Common myeloid progenitor, CD34-positive (primary cell): ENCODE data around the gene MEGF11.

Experiments used
- CTCF ChIA-PET: fragments of 350-600 bp; sonication (Branson Sonifier 250); formaldehyde crosslinking; loops from one replicate; lab custom pipeline; 2021; ENCODE audit warnings: antibody characterized with exemption; lab: Charles Lee
- POLR2A ChIA-PET: fragments of 350-600 bp; sonication (Branson Sonifier 250); formaldehyde crosslinking; loops from one replicate; lab custom pipeline; 2021; ENCODE audit warnings: antibody characterized with exemption; lab: Charles Lee
- DNase-seq, 3 donors: peaks; one replicate each; pipeline versions ENCODE4 v3.0.0 to v3.0.0-alpha.2; 2013
- H3K27ac ChIP-seq, 2 experiments: 1 replicate in 1 of 2; 2 replicates in 1 of 2; pipeline ENCODE4 v1.7.0; 2013; ENCODE audit warnings: inconsistent platforms in 2 of 2, low read length in 2 of 2, mild to moderate bottlenecking in 2 of 2, low read depth in 1 of 2, moderate library complexity in 1 of 2; ENCODE audit not compliant: severe bottlenecking in 2 of 2, insufficient read depth in 1 of 2, poor library complexity in 1 of 2
- H3K27me3 ChIP-seq, 5 experiments: replicated peaks in 2 of 5; 1 replicate in 3 of 5; 2 replicates in 2 of 5; pipeline versions ENCODE4 v1.6.1 to v1.7.0; 2013; ENCODE audit warnings: low read length in 4 of 5, mild to moderate bottlenecking in 2 of 5, moderate library complexity in 2 of 5, inconsistent platforms in 1 of 5; ENCODE audit not compliant: insufficient read depth in 5 of 5, control insufficient read depth in 4 of 5
- H3K36me3 ChIP-seq, 4 experiments: 1 replicate in 2 of 4; 2 replicates in 2 of 4; pipeline versions ENCODE4 v1.6.1 to v1.7.0; 2013; ENCODE audit warnings: low read length in 3 of 4, control low read depth in 1 of 4, mild to moderate bottlenecking in 1 of 4; ENCODE audit not compliant: control insufficient read depth in 4 of 4, insufficient read depth in 4 of 4
- H3K4me1 ChIP-seq, 4 experiments: 1 replicate in 3 of 4; 2 replicates in 1 of 4; pipeline versions ENCODE4 v1.6.1 to v1.7.1; 2013; ENCODE audit warnings: low read length in 3 of 4, mild to moderate bottlenecking in 3 of 4, control low read depth in 1 of 4, inconsistent platforms in 1 of 4, moderate library complexity in 1 of 4; ENCODE audit not compliant: control insufficient read depth in 4 of 4, insufficient read depth in 4 of 4; ENCODE audit errors: control extremely low read depth in 1 of 4
- H3K4me3 ChIP-seq, 7 experiments: 1 replicate in 4 of 7; 2 replicates in 3 of 7; pipeline versions ENCODE4 v1.5.1 to v1.7.0; 2013; ENCODE audit warnings: mild to moderate bottlenecking in 7 of 7, low read length in 6 of 7, moderate library complexity in 6 of 7, inconsistent platforms in 2 of 7, low read depth in 2 of 7, control low read depth in 1 of 7; ENCODE audit not compliant: insufficient read depth in 4 of 7, control insufficient read depth in 1 of 7; ENCODE audit errors: extremely low read depth in 1 of 7
- H3K9me3 ChIP-seq, 5 experiments: 1 replicate in 4 of 5; 2 replicates in 1 of 5; pipeline versions ENCODE4 v1.6.1 to v1.7.1; 2013; ENCODE audit warnings: low read length in 4 of 5, mild to moderate bottlenecking in 2 of 5, inconsistent platforms in 1 of 5, low read depth in 1 of 5, moderate library complexity in 1 of 5; ENCODE audit not compliant: control insufficient read depth in 4 of 5, insufficient read depth in 2 of 5; ENCODE audit errors: control extremely low read depth in 1 of 5
- WGBS: methylation state at CpG from one replicate; pipeline ENCODE4 v1.1.5; 2013; ENCODE audit not compliant: insufficient coverage; 5-methylcytosine and 5-hydroxymethylcytosine counted together

MEGF11 gene

DNA sequence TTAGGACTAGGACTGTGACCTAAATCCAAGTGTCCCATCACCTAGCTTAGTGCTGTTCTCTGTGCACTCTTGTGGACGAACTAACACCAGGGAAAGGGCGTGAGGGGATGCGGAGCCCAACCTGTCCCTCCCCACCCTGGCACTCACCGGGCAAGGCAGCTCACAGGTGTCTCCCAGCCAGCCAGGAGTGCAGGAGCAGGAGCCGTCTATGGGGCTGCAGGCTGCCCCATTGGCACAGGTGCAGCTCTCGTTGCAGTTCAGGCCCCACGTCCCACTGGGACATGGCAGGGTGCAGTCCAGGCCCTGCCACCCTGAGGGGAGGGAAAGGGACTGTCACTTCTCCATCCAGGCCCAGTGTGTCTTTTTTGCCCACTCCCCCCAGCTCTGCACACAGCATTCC lies 324.0 kb downstream of the MEGF11 start:
- Histone ChIP-seq H3K36me3 (no peaks in the 10 kb centered on the region), H3K27me3 (no peaks in the 10 kb centered on the region), H3K4me1 (no peaks in the 10 kb centered on the region), H3K4me3 (no peak overlapping the region), H3K27ac (no peak overlapping the region), H3K9me3 (no peaks in the 10 kb centered on the region)
- ChIA-PET POLR2A (no interaction called here), CTCF (no interaction called here)
- DNase-seq, result no peak
- WGBS, result 92% methylated on average over 5 of the region's 7 CpGs

GRCh38 chr15:65927545-65927944 lies 326.0 kb downstream of the MEGF11 start:
- no peaks in the 10 kb centered on the region for H3K9me3 ChIP-seq
- no peak overlapping the region for H3K27ac ChIP-seq
- 84% methylated on average over 2 of the region's 2 CpGs for WGBS
- ChIA-PET POLR2A (no interaction called here), CTCF (no interaction called here)
- H3K27me3 ChIP-seq, result no peaks in the 10 kb centered on the region
- no peaks in the 10 kb centered on the region for H3K4me1 ChIP-seq
- H3K4me3 ChIP-seq, result no peak overlapping the region
- H3K36me3 ChIP-seq, result no peaks in the 10 kb centered on the region
- no peak for DNase-seq

DNA sequence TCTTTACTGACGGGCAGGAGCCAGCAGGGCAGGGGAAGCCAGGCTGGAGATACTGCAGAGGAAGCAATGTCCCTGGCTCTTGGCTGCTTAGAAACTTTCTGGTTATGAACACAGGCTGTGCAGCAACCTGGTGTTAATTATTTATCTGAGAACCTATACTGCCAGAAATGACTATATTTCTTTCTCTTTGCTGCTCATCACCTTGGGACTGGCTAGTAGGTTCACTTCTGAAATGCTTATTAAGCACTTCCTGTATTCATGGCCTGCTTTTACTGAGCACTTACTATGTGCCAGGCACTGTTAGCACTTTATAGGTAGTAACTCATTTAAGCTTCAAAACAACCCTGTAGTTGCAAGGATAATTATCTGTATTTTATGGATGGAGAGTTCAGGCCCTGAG lies 326.7 kb downstream of the MEGF11 start:
- H3K27me3 ChIP-seq, result no peaks in the 10 kb centered on the region
- DNase-seq, result no peak
- 100% methylated on average over 1 of the region's 1 CpG for WGBS
- ChIA-PET CTCF (no interaction called here), POLR2A (no interaction called here)
- H3K9me3 ChIP-seq, result no peaks in the 10 kb centered on the region
- no peak overlapping the region for H3K4me3 ChIP-seq
- H3K4me1 ChIP-seq, result no peaks in the 10 kb centered on the region
- H3K27ac ChIP-seq, result no peak overlapping the region
- no peaks in the 10 kb centered on the region for H3K36me3 ChIP-seq

GRCh38 chr15:65926459-65926858 lies 327.1 kb downstream of the MEGF11 start:
- Histone ChIP-seq H3K36me3 (no peaks in the 10 kb centered on the region), H3K9me3 (no peaks in the 10 kb centered on the region), H3K27me3 (no peaks in the 10 kb centered on the region), H3K4me1 (no peaks in the 10 kb centered on the region), H3K27ac (no peak overlapping the region), H3K4me3 (no peak overlapping the region)
- no peak for DNase-seq
- ChIA-PET POLR2A (no interaction called here), CTCF (no interaction called here)
- WGBS, result no CpG with 5 or more reads among the region's 1 CpG

- ChIA-PET POLR2A (interaction anchor here (0.7 kb wide), 1 partner anchor 12 kb away, joined by 3 read pairs; no protein-coding TSS in a partner anchor), CTCF (interaction anchor here (1.0 kb wide), 1 partner anchor 14 kb away, joined by 3 read pairs; no protein-coding TSS in a partner anchor)
- Histone ChIP-seq H3K4me3 (no peak overlapping the region), H3K27me3 (no peaks in the 10 kb centered on the region), H3K9me3 (no peaks in the 10 kb centered on the region), H3K4me1 (no peaks in the 10 kb centered on the region), H3K27ac (no peak overlapping the region), H3K36me3 (no peaks in the 10 kb centered on the region)
- 100% methylated on average over 1 of the region's 1 CpG for WGBS
- DNase-seq, result no peak
Observed at GRCh38 chr15:65925338-65925737, 328.2 kb downstream of the MEGF11 start.

- Histone ChIP-seq H3K4me3 (no peak overlapping the region), H3K9me3 (no peaks in the 10 kb centered on the region), H3K27ac (no peak overlapping the region), H3K4me1 (peaks cover 0 to 4% (median 0%) of the 10 kb centered on the region in 4 experiments), H3K27me3 (no peaks in the 10 kb centered on the region), H3K36me3 (no peaks in the 10 kb centered on the region)
- DNase-seq, result no peak
- WGBS, result no CpG with 5 or more reads among the region's 3 CpGs
- ChIA-PET POLR2A (no interaction called here), CTCF (no interaction called here)
Observed at GRCh38 chr15:65924004-65924403, 329.5 kb downstream of the MEGF11 start.

- no peaks in the 10 kb centered on the region for H3K36me3 ChIP-seq
- peaks cover 0 to 4% (median 0%) of the 10 kb centered on the region in 4 experiments for H3K4me1 ChIP-seq
- DNase-seq, result no peak
- H3K27me3 ChIP-seq, result no peaks in the 10 kb centered on the region
- no peak overlapping the region for H3K27ac ChIP-seq
- H3K4me3 ChIP-seq, result no peak overlapping the region
- H3K9me3 ChIP-seq, result no peaks in the 10 kb centered on the region
- ChIA-PET CTCF (no interaction called here), POLR2A (no interaction called here)
- 92% methylated on average over 2 of the region's 5 CpGs for WGBS
Observed at GRCh38 chr15:65923264-65923663, 330.3 kb downstream of the MEGF11 start.
